ENCODE measurements around the gene PXDN.

The PXDN gene

GRCh38 chr2:1656326-1656960, 87.9 kb downstream of the PXDN start:
- no peak overlapping the region for H3K4me3 ChIP-seq (ENCODE audit: low read length, poor library complexity, severe bottlenecking)
- H3K4me2 ChIP-seq (ENCODE audit: low read depth, low read length, poor library complexity, severe bottlenecking) = no peak overlapping the region

GRCh38 chr2:1655461-1655860, 88.9 kb downstream of the PXDN start:
- Histone ChIP-seq H3K36me3 (ENCODE audit: insufficient read depth, low read length) (peaks cover 49% of the 10 kb centered on the region; the same call in 1 of the 2 replicates), H3K9me3 (ENCODE audit: insufficient read depth, low read depth, low read length) (no peaks in the 10 kb centered on the region), H3F3A (ENCODE audit: low read depth) (no peaks in the 10 kb centered on the region), H4K20me1 (ENCODE audit: insufficient read depth, low read length, poor library complexity, severe bottlenecking) (no peaks in the 10 kb centered on the region), H3K9ac (ENCODE audit: low read depth, low read length, poor library complexity, severe bottlenecking) (no peak overlapping the region), H3K4me2 (ENCODE audit: low read depth, low read length, poor library complexity, severe bottlenecking) (no peak overlapping the region), H2AFZ (ENCODE audit: low read length) (no peak overlapping the region), H3K79me2 (ENCODE audit: insufficient read depth, low read length) (no peaks in the 10 kb centered on the region), H3K27me3 (ENCODE audit: insufficient read depth, low read length, poor library complexity, severe bottlenecking) (no peaks in the 10 kb centered on the region), H3K9me2 (replicated peaks; ENCODE audit: low read depth, low read length) (no peaks in the 10 kb centered on the region), H3K4me1 (ENCODE audit: insufficient read depth, low read length, poor library complexity, severe bottlenecking) (no peaks in the 10 kb centered on the region), H3K4me3 (ENCODE audit: low read length, poor library complexity, severe bottlenecking) (no peak overlapping the region)
- TF ChIP-seq CTCF (conservative IDR thresholded peaks at IDR 0.05; ENCODE audit: low read length) (no peak), EZH2phosphoT487 (IDR thresholded peaks at IDR 0.05; ENCODE audit: borderline replicate concordance) (no peak)

More at GRCh38 chr2:1656326-1656960, 87.9 kb downstream of the PXDN start:
- H3K79me2 ChIP-seq (ENCODE audit: insufficient read depth, low read length) = no peaks in the 10 kb centered on the region
- TF ChIP-seq CTCF (conservative IDR thresholded peaks at IDR 0.05; ENCODE audit: low read length) (no peak), EZH2phosphoT487 (IDR thresholded peaks at IDR 0.05; ENCODE audit: borderline replicate concordance) (no peak)
- H3K9ac ChIP-seq (ENCODE audit: low read depth, low read length, poor library complexity, severe bottlenecking) = no peak overlapping the region
- no peaks in the 10 kb centered on the region for H3K4me1 ChIP-seq (ENCODE audit: insufficient read depth, low read length, poor library complexity, severe bottlenecking)
- H3F3A ChIP-seq (ENCODE audit: low read depth) = no peaks in the 10 kb centered on the region
- peaks cover 54% of the 10 kb centered on the region; the same call in 1 of the 2 replicates for H3K36me3 ChIP-seq (ENCODE audit: insufficient read depth, low read length)
- H4K20me1 ChIP-seq (ENCODE audit: insufficient read depth, low read length, poor library complexity, severe bottlenecking) = no peaks in the 10 kb centered on the region
- H2AFZ ChIP-seq (ENCODE audit: low read length) = no peak overlapping the region
- no peaks in the 10 kb centered on the region for H3K27me3 ChIP-seq (ENCODE audit: insufficient read depth, low read length, poor library complexity, severe bottlenecking)
- H3K9me2 ChIP-seq (replicated peaks; ENCODE audit: low read depth, low read length) = no peaks in the 10 kb centered on the region
- no peaks in the 10 kb centered on the region for H3K9me3 ChIP-seq (ENCODE audit: insufficient read depth, low read depth, low read length)

- Histone ChIP-seq H3F3A (ENCODE audit: low read depth) (no peaks in the 10 kb centered on the region), H3K9ac (ENCODE audit: low read depth, low read length, poor library complexity, severe bottlenecking) (no peak overlapping the region), H2AFZ (ENCODE audit: low read length) (no peak overlapping the region), H3K36me3 (ENCODE audit: insufficient read depth, low read length) (peaks cover 49% of the 10 kb centered on the region; the same call in 1 of the 2 replicates), H3K27me3 (ENCODE audit: insufficient read depth, low read length, poor library complexity, severe bottlenecking) (no peaks in the 10 kb centered on the region), H3K79me2 (ENCODE audit: insufficient read depth, low read length) (no peaks in the 10 kb centered on the region), H3K4me3 (ENCODE audit: low read length, poor library complexity, severe bottlenecking) (no peak overlapping the region), H3K4me1 (ENCODE audit: insufficient read depth, low read length, poor library complexity, severe bottlenecking) (no peaks in the 10 kb centered on the region), H3K4me2 (ENCODE audit: low read depth, low read length, poor library complexity, severe bottlenecking) (no peak overlapping the region), H4K20me1 (ENCODE audit: insufficient read depth, low read length, poor library complexity, severe bottlenecking) (no peaks in the 10 kb centered on the region), H3K9me2 (replicated peaks; ENCODE audit: low read depth, low read length) (no peaks in the 10 kb centered on the region), H3K9me3 (ENCODE audit: insufficient read depth, low read depth, low read length) (no peaks in the 10 kb centered on the region)
- TF ChIP-seq EZH2phosphoT487 (IDR thresholded peaks at IDR 0.05; ENCODE audit: borderline replicate concordance) (no peak), CTCF (conservative IDR thresholded peaks at IDR 0.05; ENCODE audit: low read length) (no peak)
Observed at GRCh38 chr2:1654696-1655374, 89.5 kb downstream of the PXDN start.

All from Loucy (cell line).